PC-3 (cell line): ENCODE measurements around the gene ECPAS. TPM values are rescaled to one million over a fixed set of nuclear protein-coding genes. Genes with fewer than 3 reads are reported as not detected.

Experiments used
- ATAC-seq: fragments of 200-7000 bp; cut with Tn5 transposase; 2 replicates; pipeline ENCODE4 v1.9.1; 2020; ENCODE audit warnings: mild to moderate bottlenecking, moderate library complexity
- BruUV-seq: library from RNA; stranded (reverse); fragments of 400-500 nt; replicated peaks from 2 replicates; lab custom pipeline; 2021; lab: Mats Ljungman, UMichigan
- CTCF ChIA-PET: fragments of 300-600 bp; sonication (Branson Sonifier 250); formaldehyde crosslinking; loops from one replicate; lab custom pipeline; 2022; ENCODE audit warnings: antibody characterized with exemption; lab: Charles Lee
- POLR2A ChIA-PET: fragments of 300-600 bp; sonication (Branson Sonifier 250); formaldehyde crosslinking; loops from one replicate; lab custom pipeline; 2022; ENCODE audit warnings: antibody characterized with exemption; ENCODE audit not compliant: unreplicated experiment; lab: Charles Lee
- DNase-seq: peaks from one replicate; pipeline ENCODE4 v3.0.0-alpha.2; 2015
- H2AFZ ChIP-seq: fragments of 300-600 bp; sonication (generic); 2 replicates; pipeline ENCODE4 v1.6.0; 2016; ENCODE audit warnings: antibody characterized with exemption, low read length
- H3F3A ChIP-seq: fragments of 300-600 bp; sonication (generic); one replicate; pipeline ENCODE4 v1.6.0; 2017; ENCODE audit warnings: antibody characterized with exemption, low read length, control low read depth, mild to moderate bottlenecking; ENCODE audit not compliant: unreplicated experiment
- H3K27ac ChIP-seq: fragments of 300-600 bp; sonication (generic); 2 replicates; pipeline ENCODE4 v1.5.1; 2016; ENCODE audit warnings: mild to moderate bottlenecking, low read length
- H3K27me3 ChIP-seq: fragments of 300-600 bp; sonication (generic); 2 replicates; pipeline ENCODE4 v1.6.1; 2016; ENCODE audit warnings: low read length, mixed read lengths
- H3K36me3 ChIP-seq: fragments of 300-600 bp; sonication (generic); 2 replicates; pipeline ENCODE4 v1.6.1; 2016; ENCODE audit warnings: low read depth, mixed run types, low read length, mixed read lengths
- H3K4me1 ChIP-seq: fragments of 300-600 bp; sonication (generic); 2 replicates; pipeline ENCODE4 v1.5.1; 2016; ENCODE audit warnings: low read length; ENCODE audit not compliant: insufficient read depth
- H3K4me2 ChIP-seq: fragments of 300-600 bp; sonication (generic); 2 replicates; pipeline ENCODE4 v1.6.0; 2016; ENCODE audit warnings: low read length
- H3K4me3 ChIP-seq: fragments of 300-600 bp; sonication (generic); 2 replicates; pipeline ENCODE4 v1.5.1; 2016; ENCODE audit warnings: mild to moderate bottlenecking, low read length, mixed read lengths
- H3K79me2 ChIP-seq: fragments of 300-600 bp; sonication (generic); 2 replicates; pipeline ENCODE4 v1.6.1; 2017; ENCODE audit warnings: low read length, mixed read lengths
- H3K9ac ChIP-seq: fragments of 300-600 bp; sonication (generic); 2 replicates; pipeline ENCODE4 v1.6.0; 2016; ENCODE audit warnings: mild to moderate bottlenecking, low read length
- H3K9me2 ChIP-seq: fragments of 300-600 bp; sonication (generic); replicated peaks from 2 replicates; pipeline ENCODE4 v1.6.1; 2016; ENCODE audit warnings: mixed run types, low read length, mixed read lengths
- H3K9me3 ChIP-seq: fragments of 300-600 bp; sonication (generic); 2 replicates; pipeline ENCODE4 v1.6.1; 2016; ENCODE audit warnings: low read length, mixed read lengths
- H4K20me1 ChIP-seq: fragments of 300-600 bp; sonication (generic); 2 replicates; pipeline ENCODE4 v1.6.1; 2016; ENCODE audit warnings: low read length, mixed read lengths
- EZH2 ChIP-seq: fragments of 300-600 bp; sonication (generic); IDR thresholded peaks from one replicate; pipeline ENCODE4 v1.6.1; 2017; ENCODE audit warnings: antibody characterized with exemption, mild to moderate bottlenecking, low read length; ENCODE audit not compliant: unreplicated experiment
- EZH2phosphoT487 ChIP-seq: fragments of 300-600 bp; sonication (generic); IDR thresholded peaks from 2 replicates; pipeline ENCODE4 v1.6.1; 2018; ENCODE audit warnings: mild to moderate bottlenecking, antibody characterized with exemption, low read length, borderline replicate concordance
- intact Hi-C: fragments of 100-400 bp; cut with micrococcal nuclease; formaldehyde crosslinking; loops from 2 replicates; pipeline ENCODE4 v1.9.0; 2023
- total RNA-seq: library from RNA; depleted of rRNA; stranded (reverse); fragments of >200 nt; gene quantifications from 2 replicates; pipeline ENCODE4 v1.2.3, GENCODE V29; 2014
- TF ChIP-seq, protein P1 (sequence below): fragments of 300-600 bp; sonication (generic); conservative IDR thresholded peaks from 2 replicates; pipeline ENCODE4 v1.5.1; 2017; ENCODE audit warnings: antibody characterized with exemption, low read depth, mild to moderate bottlenecking, low read length

The ECPAS gene
- total RNA-seq, 1 experiment from 2014 or later: 69.0 TPM

DNA sequence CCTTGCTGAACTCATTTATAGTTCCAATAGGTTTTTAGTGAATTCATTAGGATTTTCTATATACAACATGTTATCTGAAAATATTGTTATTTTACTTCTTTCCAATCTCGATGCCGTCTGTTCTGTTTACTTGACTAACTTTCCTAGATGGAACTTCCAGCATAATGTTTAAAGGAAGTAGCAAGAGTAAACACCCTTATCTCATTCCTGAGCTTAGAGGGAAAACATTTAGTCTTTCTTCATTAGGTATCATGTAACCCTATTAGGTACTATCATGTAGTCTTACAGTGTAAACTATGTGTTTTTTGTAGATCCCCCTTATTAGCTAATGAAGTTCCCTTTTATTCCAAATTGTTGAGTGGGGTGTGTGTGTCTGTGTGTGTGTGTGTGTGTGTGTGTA lies 131.6 kb downstream of the ECPAS start:
- no peak overlapping the region for H2AFZ ChIP-seq
- TF ChIP-seq, protein P1, sequence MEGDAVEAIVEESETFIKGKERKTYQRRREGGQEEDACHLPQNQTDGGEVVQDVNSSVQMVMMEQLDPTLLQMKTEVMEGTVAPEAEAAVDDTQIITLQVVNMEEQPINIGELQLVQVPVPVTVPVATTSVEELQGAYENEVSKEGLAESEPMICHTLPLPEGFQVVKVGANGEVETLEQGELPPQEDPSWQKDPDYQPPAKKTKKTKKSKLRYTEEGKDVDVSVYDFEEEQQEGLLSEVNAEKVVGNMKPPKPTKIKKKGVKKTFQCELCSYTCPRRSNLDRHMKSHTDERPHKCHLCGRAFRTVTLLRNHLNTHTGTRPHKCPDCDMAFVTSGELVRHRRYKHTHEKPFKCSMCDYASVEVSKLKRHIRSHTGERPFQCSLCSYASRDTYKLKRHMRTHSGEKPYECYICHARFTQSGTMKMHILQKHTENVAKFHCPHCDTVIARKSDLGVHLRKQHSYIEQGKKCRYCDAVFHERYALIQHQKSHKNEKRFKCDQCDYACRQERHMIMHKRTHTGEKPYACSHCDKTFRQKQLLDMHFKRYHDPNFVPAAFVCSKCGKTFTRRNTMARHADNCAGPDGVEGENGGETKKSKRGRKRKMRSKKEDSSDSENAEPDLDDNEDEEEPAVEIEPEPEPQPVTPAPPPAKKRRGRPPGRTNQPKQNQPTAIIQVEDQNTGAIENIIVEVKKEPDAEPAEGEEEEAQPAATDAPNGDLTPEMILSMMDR: no peak
- TF ChIP-seq EZH2 (no peak), EZH2phosphoT487 (no peak)
- ChIA-PET POLR2A (no interaction called here), CTCF (no interaction called here)
- no peaks in the 10 kb centered on the region for H4K20me1 ChIP-seq
- no peak overlapping the region for H3K4me2 ChIP-seq
- peaks cover 18% of the 10 kb centered on the region for H3F3A ChIP-seq
- no peaks in the 10 kb centered on the region for H3K9me3 ChIP-seq
- intact Hi-C loops: no loop called here
- H3K9me2 ChIP-seq: no peaks in the 10 kb centered on the region
- no peaks in the 10 kb centered on the region for H3K79me2 ChIP-seq
- no peaks in the 10 kb centered on the region for H3K36me3 ChIP-seq
- H3K27me3 ChIP-seq: no peaks in the 10 kb centered on the region
- no peak overlapping the region for H3K27ac ChIP-seq
- DNase-seq (no peak), ATAC-seq (no peak)
- H3K4me3 ChIP-seq: no peak overlapping the region
- H3K9ac ChIP-seq: no peak overlapping the region
- peaks cover 50% of the 10 kb centered on the region for H3K4me1 ChIP-seq
- BruUV-seq: no TSS peak

DNA sequence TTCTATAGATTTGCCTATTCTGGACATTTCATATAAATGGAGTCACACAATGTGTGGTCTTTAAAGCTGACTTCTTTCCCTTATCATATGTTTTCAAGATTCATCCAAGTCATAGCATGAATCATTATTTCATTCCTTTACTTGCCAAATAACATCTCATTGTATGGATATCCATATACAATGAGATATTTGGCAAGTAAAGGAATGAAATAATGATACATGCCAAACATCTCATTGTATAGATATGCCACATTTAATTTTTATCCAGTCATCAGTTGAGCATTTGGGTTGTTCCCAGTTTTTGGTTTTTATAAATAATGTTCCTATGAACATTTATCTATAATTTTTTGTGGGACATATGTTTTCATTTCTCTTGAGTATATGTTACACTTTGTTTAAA lies 133.6 kb downstream of the ECPAS start:
- H3K4me1 ChIP-seq: peaks cover 31% of the 10 kb centered on the region
- POLR2A ChIA-PET: no interaction called here

DNA sequence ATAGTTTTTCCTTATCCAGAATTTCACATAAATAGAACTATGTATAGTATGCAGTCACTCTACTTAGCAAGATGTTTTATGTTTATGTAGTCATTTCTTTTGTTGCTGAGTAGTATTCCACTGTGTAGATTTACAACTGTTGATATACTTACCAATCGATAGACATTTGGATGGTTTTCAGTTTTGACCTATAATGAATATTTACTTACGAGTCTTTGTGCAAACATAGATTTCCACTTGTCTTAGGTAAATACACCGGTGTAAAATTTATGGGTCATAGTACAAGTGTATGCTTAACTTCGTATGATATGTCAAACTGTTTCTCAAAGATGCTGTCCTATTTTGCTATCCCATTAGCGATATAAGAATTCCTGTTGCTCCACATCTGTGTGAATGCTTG lies 134.4 kb downstream of the ECPAS start:
- H3K9me2 ChIP-seq: no peaks in the 10 kb centered on the region
- BruUV-seq: no TSS peak
- H3K36me3 ChIP-seq: no peaks in the 10 kb centered on the region
- ChIA-PET CTCF (no interaction called here), POLR2A (no interaction called here)
- peak overlapping the region; percentile 52 for H3K4me2 ChIP-seq
- no peaks in the 10 kb centered on the region for H3K79me2 ChIP-seq
- DNase-seq (peak; percentile 92), ATAC-seq (peak; percentile 75)
- H2AFZ ChIP-seq: no peak overlapping the region
- peaks cover 18% of the 10 kb centered on the region for H3F3A ChIP-seq
- peaks cover 31% of the 10 kb centered on the region for H3K4me1 ChIP-seq
- H3K27ac ChIP-seq: peak overlapping the region; percentile 98
- H3K27me3 ChIP-seq: no peaks in the 10 kb centered on the region
- H3K9ac ChIP-seq: peak overlapping the region; percentile 82
- H3K9me3 ChIP-seq: no peaks in the 10 kb centered on the region
- TF ChIP-seq EZH2phosphoT487: no peak
- TF ChIP-seq, protein P1: no peak
- no peak for TF ChIP-seq EZH2
- peak overlapping the region; percentile 18; the same call in 1 of the 2 replicates for H3K4me3 ChIP-seq
- no peaks in the 10 kb centered on the region for H4K20me1 ChIP-seq
- intact Hi-C loops: loop anchor here (1.0 kb wide), 1 partner anchor 26 kb away; no protein-coding TSS in a partner anchor

More for the DNA sequence above, 133.6 kb downstream of the ECPAS start:
- H3F3A ChIP-seq: peaks cover 18% of the 10 kb centered on the region
- no peak overlapping the region for H2AFZ ChIP-seq
- no peaks in the 10 kb centered on the region for H4K20me1 ChIP-seq
- H3K4me3 ChIP-seq: no peak overlapping the region
- CTCF ChIA-PET: no interaction called here
- peak overlapping the region; percentile 52 for H3K4me2 ChIP-seq
- peak overlapping the region; percentile 98 for H3K27ac ChIP-seq
- H3K36me3 ChIP-seq: no peaks in the 10 kb centered on the region
- no peaks in the 10 kb centered on the region for H3K9me2 ChIP-seq
- intact Hi-C loops: no loop called here
- H3K9me3 ChIP-seq: no peaks in the 10 kb centered on the region
- DNase-seq: peak; percentile 73
- no peaks in the 10 kb centered on the region for H3K27me3 ChIP-seq
- H3K9ac ChIP-seq: peak overlapping the region; percentile 52
- no TSS peak for BruUV-seq
- no peaks in the 10 kb centered on the region for H3K79me2 ChIP-seq
- ATAC-seq: 0 out of 2 replicates have a peak, but pooled peaks have one; percentile 5
- TF ChIP-seq EZH2 (no peak), EZH2phosphoT487 (no peak)
- TF ChIP-seq, protein P1: no peak
